ENCODE results near the gene NFATC2.

DNA sequence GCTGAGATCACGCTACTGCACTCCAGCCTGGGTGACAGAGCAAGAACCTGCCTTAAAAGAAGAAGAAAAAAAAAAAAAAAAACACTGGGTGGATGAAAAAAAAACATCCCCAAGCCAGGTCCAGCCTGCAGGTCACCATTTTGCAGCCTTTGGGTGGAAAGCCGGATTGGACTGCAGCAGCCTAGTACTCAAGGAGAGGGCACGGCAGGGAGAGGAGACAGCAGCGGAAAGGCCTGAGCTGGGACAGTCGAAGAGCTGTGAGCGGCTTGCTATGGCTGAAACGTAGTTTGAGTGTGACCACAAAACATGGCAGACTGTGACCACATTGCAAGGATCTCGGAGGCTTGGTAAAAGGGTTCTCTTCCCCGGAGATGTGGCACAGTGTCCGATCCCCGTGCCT lies 173.0 kb downstream of the NFATC2 start:
- TF ChIP-seq, protein P1, sequence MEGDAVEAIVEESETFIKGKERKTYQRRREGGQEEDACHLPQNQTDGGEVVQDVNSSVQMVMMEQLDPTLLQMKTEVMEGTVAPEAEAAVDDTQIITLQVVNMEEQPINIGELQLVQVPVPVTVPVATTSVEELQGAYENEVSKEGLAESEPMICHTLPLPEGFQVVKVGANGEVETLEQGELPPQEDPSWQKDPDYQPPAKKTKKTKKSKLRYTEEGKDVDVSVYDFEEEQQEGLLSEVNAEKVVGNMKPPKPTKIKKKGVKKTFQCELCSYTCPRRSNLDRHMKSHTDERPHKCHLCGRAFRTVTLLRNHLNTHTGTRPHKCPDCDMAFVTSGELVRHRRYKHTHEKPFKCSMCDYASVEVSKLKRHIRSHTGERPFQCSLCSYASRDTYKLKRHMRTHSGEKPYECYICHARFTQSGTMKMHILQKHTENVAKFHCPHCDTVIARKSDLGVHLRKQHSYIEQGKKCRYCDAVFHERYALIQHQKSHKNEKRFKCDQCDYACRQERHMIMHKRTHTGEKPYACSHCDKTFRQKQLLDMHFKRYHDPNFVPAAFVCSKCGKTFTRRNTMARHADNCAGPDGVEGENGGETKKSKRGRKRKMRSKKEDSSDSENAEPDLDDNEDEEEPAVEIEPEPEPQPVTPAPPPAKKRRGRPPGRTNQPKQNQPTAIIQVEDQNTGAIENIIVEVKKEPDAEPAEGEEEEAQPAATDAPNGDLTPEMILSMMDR (conservative IDR thresholded peaks at IDR 0.05; ENCODE audit: low read length), result no peak
- TF ChIP-seq EZH2phosphoT487 (IDR thresholded peaks at IDR 0.05; ENCODE audit: borderline replicate concordance), result no peak
